ENCODE results near the gene RASSF7. TPM values are rescaled to one million over a fixed set of nuclear protein-coding genes. Genes with fewer than 3 reads are reported as not detected.

The RASSF7 gene
- polyA plus RNA-seq, 1 of the 3 experiments (the other 2 are of a cell fraction) = 19.8 TPM

DNA sequence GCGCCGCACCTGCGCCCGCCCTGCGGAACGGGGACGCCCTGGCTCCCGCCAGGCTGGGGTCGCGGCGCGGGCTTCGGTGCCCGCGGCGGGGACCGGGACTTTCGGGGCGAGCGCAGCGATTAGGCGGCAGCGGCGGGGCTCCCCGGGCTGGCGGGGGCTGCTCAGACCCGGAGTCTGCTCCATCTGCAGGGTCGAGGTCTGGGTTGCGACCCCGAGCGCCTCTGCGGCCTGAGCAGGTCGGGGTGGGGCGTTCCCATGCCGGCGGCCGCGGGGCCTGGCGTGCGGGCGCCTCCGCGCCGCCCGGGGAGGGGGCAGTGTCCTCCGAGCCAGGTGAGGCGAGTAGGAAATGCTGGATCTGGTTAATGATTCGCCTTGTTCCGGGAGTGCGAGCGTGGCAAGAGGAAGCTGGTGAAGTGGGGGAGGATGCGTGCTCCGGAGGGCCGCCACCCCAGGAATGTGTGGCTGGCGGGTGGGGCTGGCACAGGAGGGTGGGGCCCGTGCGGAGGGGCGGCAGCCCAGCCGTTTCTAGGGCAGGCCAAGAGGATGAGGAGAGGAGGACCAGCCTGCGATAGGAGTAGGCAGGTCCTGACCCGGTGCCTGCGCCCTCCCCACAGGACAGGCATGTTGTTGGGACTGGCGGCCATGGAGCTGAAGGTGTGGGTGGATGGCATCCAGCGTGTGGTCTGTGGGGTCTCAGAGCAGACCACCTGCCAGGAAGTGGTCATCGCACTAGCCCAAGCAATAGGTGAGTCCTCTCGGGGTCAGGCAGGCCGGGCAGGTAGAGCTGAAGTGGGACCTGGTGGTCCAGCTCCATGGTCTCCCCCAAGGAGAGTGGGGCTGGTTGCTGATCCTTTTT lies 606 bp downstream of the RASSF7 start (continued):
- TF ChIP-seq PBX3 (IDR thresholded peaks at IDR 0.05) = no peak

- DNase-seq = no peak
- peak overlapping the region in 1 of 2 experiments; percentile 86; a peak in 1 of 4 replicates for H3K4me3 ChIP-seq (ENCODE audit: low read depth in 2 of 2, low read length in 1 of 2)
- no peak for TF ChIP-seq GABPA (IDR thresholded peaks at IDR 0.05; ENCODE audit: low read depth)
- no peak for TF ChIP-seq RAD21 (IDR thresholded peaks at IDR 0.05; ENCODE audit: low read length)
- no peak for TF ChIP-seq MXI1 (IDR thresholded peaks at IDR 0.05; ENCODE audit: low read depth, low read length)
- no peak for TF ChIP-seq POLR2AphosphoS5 (IDR thresholded peaks at IDR 0.05; ENCODE audit: low read depth, low read length)
- TF ChIP-seq JUND (IDR thresholded peaks at IDR 0.05) = no peak
- TF ChIP-seq SMC3 (IDR thresholded peaks at IDR 0.05; ENCODE audit: low read depth, low read length) = no peak
- TF ChIP-seq MEF2A (IDR thresholded peaks at IDR 0.05; ENCODE audit: borderline replicate concordance, low read depth) = no peak
- TF ChIP-seq MAX (IDR thresholded peaks at IDR 0.05; ENCODE audit: low read depth) = no peak
- TF ChIP-seq SIN3A (IDR thresholded peaks at IDR 0.05; ENCODE audit: borderline replicate concordance, low read depth, low read length) = no peak
- no peak for TF ChIP-seq GATA2 (CRISPR knock-in tag; IDR thresholded peaks at IDR 0.05)
- TF ChIP-seq ELF1 (IDR thresholded peaks at IDR 0.05) = no peak
- no peak for TF ChIP-seq NRF1 (IDR thresholded peaks at IDR 0.05; ENCODE audit: low read depth, low read length)
- no peak for TF ChIP-seq TCF12 (IDR thresholded peaks at IDR 0.05)
- TF ChIP-seq FOXJ3 (CRISPR knock-in tag; IDR thresholded peaks at IDR 0.05) = no peak
- no peak for TF ChIP-seq YY1 (IDR thresholded peaks at IDR 0.05; ENCODE audit: low read depth)
- TF ChIP-seq TEAD4 (IDR thresholded peaks at IDR 0.05; ENCODE audit: borderline replicate concordance, insufficient read depth) = no peak
- TF ChIP-seq CHD2 (IDR thresholded peaks at IDR 0.05; ENCODE audit: low read length, partially characterized antibody) = no peak
- no peak for TF ChIP-seq RFX5 (IDR thresholded peaks at IDR 0.05; ENCODE audit: low read length)
- no peaks in the 10 kb centered on the region for H3K36me3 ChIP-seq (replicated peaks in 1 of 2; ENCODE audit: control insufficient read depth in 1 of 2, insufficient read depth in 2 of 2, low read length in 1 of 2)
- H3F3A ChIP-seq (replicated peaks; ENCODE audit: insufficient read depth) = peaks cover 6% of the 10 kb centered on the region
- CTCF ChIA-PET = interaction anchor here (0.8 to 1.5 kb wide), 2 partner anchors 18 to 157 kb away, joined by 3 read pairs; no protein-coding TSS in a partner anchor
- H3K79me2 ChIP-seq (ENCODE audit: insufficient read depth) = peaks cover 3% of the 10 kb centered on the region; the same call in 1 of the 2 replicates
- H3K9me3 ChIP-seq = no peaks in the 10 kb centered on the region
- H4K20me1 ChIP-seq (ENCODE audit: insufficient read depth) = no peaks in the 10 kb centered on the region
- H3K9ac ChIP-seq = no peak overlapping the region
- peaks cover 2% of the 10 kb centered on the region; the same call in 1 of the 2 replicates for H3K27me3 ChIP-seq (ENCODE audit: insufficient read depth)
- H3K4me1 ChIP-seq (ENCODE audit: control insufficient read depth in 1 of 2, insufficient read depth in 2 of 2, low read depth in 1 of 2, low read length in 1 of 2) = peaks cover 4 to 26% of the 10 kb centered on the region in 2 experiments; a peak in 2 of 4 replicates
- H2AFZ ChIP-seq (ENCODE audit: low read depth) = no peak overlapping the region
- H3K27ac ChIP-seq (ENCODE audit: low read depth in 2 of 2, low read length in 1 of 2) = no peak overlapping the region
- peak overlapping the region; percentile 95 for H3K4me2 ChIP-seq
- POLR2A ChIA-PET = interaction anchor here (1.2 to 1.3 kb wide), 2 partner anchors 13 to 14 kb away, joined by 3 read pairs; no protein-coding TSS in a partner anchor
- WGBS (ENCODE audit: low lambda C conversion rate) = 98% methylated on average over 18 of the region's 29 CpGs
- H3K9me2 ChIP-seq = no peaks in the 10 kb centered on the region
Observed at GRCh38 chr11:562046-562645, 1.4 kb downstream of the RASSF7 start.
